SK-N-SH treated with all-trans-retinoic acid at 6 μM for 48 hours (cell line): ENCODE measurements around the gene SLC35F3.

Experiments used
- ATAC-seq: fragments of 200-7000 bp; cut with Tn5 transposase; 3 replicates; pipeline ENCODE4 v1.9.1; 2020; ENCODE audit warnings: mild to moderate bottlenecking, moderate library complexity
- ARNTL ChIP-seq: fragments of 450-650 bp; formaldehyde crosslinking; IDR thresholded peaks from 2 replicates; pipeline ENCODE4 v1.5.0; 2020; ENCODE audit warnings: low read depth, mild to moderate bottlenecking, moderate library complexity, borderline replicate concordance
- BACH2 ChIP-seq: fragments of 250-450 bp; sonication (Bioruptor Pico); IDR thresholded peaks from 2 replicates; pipeline ENCODE4 v1.9.0; 2021; ENCODE audit warnings: mild to moderate bottlenecking, borderline replicate concordance
- CSDC2 ChIP-seq: fragments of 250-450 bp; sonication (Bioruptor Pico); IDR thresholded peaks from 2 replicates; pipeline ENCODE4 v1.5.0; 2020; ENCODE audit warnings: mild to moderate bottlenecking, moderate library complexity
- ESRRG ChIP-seq: fragments of 250-450 bp; sonication (Bioruptor Pico); IDR thresholded peaks from 2 replicates; pipeline ENCODE4 v1.6.1; 2021; ENCODE audit warnings: mild to moderate bottlenecking
- GLIS3 ChIP-seq: fragments of 250-450 bp; sonication (Bioruptor Pico); IDR thresholded peaks from 2 replicates; pipeline ENCODE4 v1.5.0; 2020; ENCODE audit warnings: mild to moderate bottlenecking, moderate library complexity
- ISL1 ChIP-seq: fragments of 250-450 bp; sonication (Bioruptor Pico); IDR thresholded peaks from 2 replicates; pipeline ENCODE4 v2.1.2; 2022; ENCODE audit warnings: mild to moderate bottlenecking, moderate library complexity
- OSR1 ChIP-seq: fragments of 250-450 bp; sonication (Bioruptor Pico); IDR thresholded peaks from 2 replicates; pipeline ENCODE4 v1.8.0; 2022; ENCODE audit warnings: moderate library complexity, mild to moderate bottlenecking, inconsistent platforms
- PPARA ChIP-seq: fragments of 250-450 bp; sonication (Bioruptor Pico); IDR thresholded peaks from 2 replicates; pipeline ENCODE4 v1.5.0; 2020; ENCODE audit warnings: mild to moderate bottlenecking, borderline replicate concordance
- RARB ChIP-seq: fragments of 250-450 bp; sonication (Bioruptor Pico); IDR thresholded peaks from 2 replicates; pipeline ENCODE4 v1.8.0; 2021; ENCODE audit warnings: mild to moderate bottlenecking, moderate library complexity
- SNAI2 ChIP-seq: fragments of 250-450 bp; sonication (Bioruptor Pico); IDR thresholded peaks from 2 replicates; pipeline ENCODE4 v1.5.0; 2020; ENCODE audit warnings: mild to moderate bottlenecking, moderate library complexity
- TCF4 ChIP-seq: fragments of 250-450 bp; sonication (Bioruptor Pico); IDR thresholded peaks from 2 replicates; pipeline ENCODE4 v1.8.0; 2021; ENCODE audit warnings: mild to moderate bottlenecking, moderate library complexity, borderline replicate concordance
- TOX ChIP-seq: fragments of 250-450 bp; sonication (Bioruptor Pico); IDR thresholded peaks from 2 replicates; pipeline ENCODE4 v1.8.0; 2021; ENCODE audit warnings: mild to moderate bottlenecking, moderate library complexity, borderline replicate concordance
- ZC3H10 ChIP-seq: fragments of 250-450 bp; sonication (Bioruptor Pico); IDR thresholded peaks from 2 replicates; pipeline ENCODE4 v1.5.1; 2021; ENCODE audit warnings: mild to moderate bottlenecking, moderate library complexity
- ZFP3 ChIP-seq: fragments of 250-450 bp; sonication (Bioruptor Pico); IDR thresholded peaks from 2 replicates; pipeline ENCODE4 v1.5.0; 2020; ENCODE audit warnings: mild to moderate bottlenecking, moderate library complexity
- ZFP30 ChIP-seq: fragments of 450-650 bp; formaldehyde crosslinking; IDR thresholded peaks from 2 replicates; pipeline ENCODE4 v1.5.0; 2022; ENCODE audit warnings: mild to moderate bottlenecking, moderate library complexity
- ZNF565 ChIP-seq: fragments of 450-650 bp; formaldehyde crosslinking; conservative IDR thresholded peaks from 2 replicates; pipeline ENCODE4 v1.5.0; 2020; ENCODE audit warnings: low read depth, mild to moderate bottlenecking, moderate library complexity
- ZNF70 ChIP-seq: fragments of 450-650 bp; formaldehyde crosslinking; IDR thresholded peaks from 2 replicates; pipeline ENCODE4 v1.5.0; 2020; ENCODE audit warnings: mild to moderate bottlenecking, moderate library complexity
- ZNF8 ChIP-seq: fragments of 450-650 bp; formaldehyde crosslinking; IDR thresholded peaks from 2 replicates; pipeline ENCODE4 v1.5.0; 2020; ENCODE audit warnings: mild to moderate bottlenecking, moderate library complexity
- TF ChIP-seq, protein P1 (sequence below): fragments of 250-450 bp; sonication (Bioruptor Pico); IDR thresholded peaks from 2 replicates; pipeline ENCODE4 v1.5.1; 2020; ENCODE audit warnings: low read depth, mild to moderate bottlenecking, moderate library complexity
- TF ChIP-seq, protein P2 (sequence below): fragments of 250-450 bp; sonication (Bioruptor Pico); IDR thresholded peaks from 2 replicates; pipeline ENCODE4 v1.8.0; 2021; ENCODE audit warnings: low read depth, mild to moderate bottlenecking, moderate library complexity, borderline replicate concordance
- TF ChIP-seq, protein P3 (sequence below): fragments of 250-450 bp; sonication (Bioruptor Pico); IDR thresholded peaks from 2 replicates; pipeline ENCODE4 v1.5.0; 2020; ENCODE audit warnings: mild to moderate bottlenecking, moderate library complexity
- TF ChIP-seq, protein P4 (sequence below): fragments of 250-450 bp; sonication (Bioruptor Pico); IDR thresholded peaks from 2 replicates; pipeline ENCODE4 v1.5.1; 2021; ENCODE audit warnings: mild to moderate bottlenecking, moderate library complexity
- TF ChIP-seq, protein P5 (sequence below): fragments of 250-450 bp; sonication (Bioruptor Pico); IDR thresholded peaks from 2 replicates; pipeline ENCODE4 v1.8.0; 2020; ENCODE audit warnings: mild to moderate bottlenecking, moderate library complexity, borderline replicate concordance

Gene SLC35F3

GRCh38 chr1:234264832-234265231, 360.4 kb downstream of the SLC35F3 start:
- TF ChIP-seq ZNF70 (CRISPR knock-in tag) (no peak), TCF4 (CRISPR knock-in tag) (no peak), BACH2 (no peak), ZFP30 (CRISPR knock-in tag) (no peak), RARB (CRISPR knock-in tag) (no peak), ZC3H10 (CRISPR knock-in tag) (no peak), ZNF8 (CRISPR knock-in tag) (no peak), ESRRG (no peak), CSDC2 (no peak), TOX (CRISPR knock-in tag) (no peak), OSR1 (CRISPR knock-in tag) (no peak), GLIS3 (CRISPR knock-in tag) (no peak), ZNF565 (CRISPR knock-in tag) (no peak), SNAI2 (CRISPR knock-in tag) (no peak), ISL1 (no peak)
- TF ChIP-seq, protein P1, sequence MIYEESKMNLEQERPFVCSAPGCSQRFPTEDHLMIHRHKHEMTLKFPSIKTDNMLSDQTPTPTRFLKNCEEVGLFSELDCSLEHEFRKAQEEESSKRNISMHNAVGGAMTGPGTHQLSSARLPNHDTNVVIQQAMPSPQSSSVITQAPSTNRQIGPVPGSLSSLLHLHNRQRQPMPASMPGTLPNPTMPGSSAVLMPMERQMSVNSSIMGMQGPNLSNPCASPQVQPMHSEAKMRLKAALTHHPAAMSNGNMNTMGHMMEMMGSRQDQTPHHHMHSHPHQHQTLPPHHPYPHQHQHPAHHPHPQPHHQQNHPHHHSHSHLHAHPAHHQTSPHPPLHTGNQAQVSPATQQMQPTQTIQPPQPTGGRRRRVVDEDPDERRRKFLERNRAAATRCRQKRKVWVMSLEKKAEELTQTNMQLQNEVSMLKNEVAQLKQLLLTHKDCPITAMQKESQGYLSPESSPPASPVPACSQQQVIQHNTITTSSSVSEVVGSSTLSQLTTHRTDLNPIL (CRISPR knock-in tag) = no peak
- TF ChIP-seq, protein P2, sequence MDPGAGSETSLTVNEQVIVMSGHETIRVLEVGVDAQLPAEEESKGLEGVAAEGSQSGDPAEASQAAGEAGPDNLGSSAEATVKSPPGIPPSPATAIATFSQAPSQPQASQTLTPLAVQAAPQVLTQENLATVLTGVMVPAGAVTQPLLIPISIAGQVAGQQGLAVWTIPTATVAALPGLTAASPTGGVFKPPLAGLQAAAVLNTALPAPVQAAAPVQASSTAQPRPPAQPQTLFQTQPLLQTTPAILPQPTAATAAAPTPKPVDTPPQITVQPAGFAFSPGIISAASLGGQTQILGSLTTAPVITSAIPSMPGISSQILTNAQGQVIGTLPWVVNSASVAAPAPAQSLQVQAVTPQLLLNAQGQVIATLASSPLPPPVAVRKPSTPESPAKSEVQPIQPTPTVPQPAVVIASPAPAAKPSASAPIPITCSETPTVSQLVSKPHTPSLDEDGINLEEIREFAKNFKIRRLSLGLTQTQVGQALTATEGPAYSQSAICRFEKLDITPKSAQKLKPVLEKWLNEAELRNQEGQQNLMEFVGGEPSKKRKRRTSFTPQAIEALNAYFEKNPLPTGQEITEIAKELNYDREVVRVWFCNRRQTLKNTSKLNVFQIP (CRISPR knock-in tag) = no peak
- TF ChIP-seq, protein P3, sequence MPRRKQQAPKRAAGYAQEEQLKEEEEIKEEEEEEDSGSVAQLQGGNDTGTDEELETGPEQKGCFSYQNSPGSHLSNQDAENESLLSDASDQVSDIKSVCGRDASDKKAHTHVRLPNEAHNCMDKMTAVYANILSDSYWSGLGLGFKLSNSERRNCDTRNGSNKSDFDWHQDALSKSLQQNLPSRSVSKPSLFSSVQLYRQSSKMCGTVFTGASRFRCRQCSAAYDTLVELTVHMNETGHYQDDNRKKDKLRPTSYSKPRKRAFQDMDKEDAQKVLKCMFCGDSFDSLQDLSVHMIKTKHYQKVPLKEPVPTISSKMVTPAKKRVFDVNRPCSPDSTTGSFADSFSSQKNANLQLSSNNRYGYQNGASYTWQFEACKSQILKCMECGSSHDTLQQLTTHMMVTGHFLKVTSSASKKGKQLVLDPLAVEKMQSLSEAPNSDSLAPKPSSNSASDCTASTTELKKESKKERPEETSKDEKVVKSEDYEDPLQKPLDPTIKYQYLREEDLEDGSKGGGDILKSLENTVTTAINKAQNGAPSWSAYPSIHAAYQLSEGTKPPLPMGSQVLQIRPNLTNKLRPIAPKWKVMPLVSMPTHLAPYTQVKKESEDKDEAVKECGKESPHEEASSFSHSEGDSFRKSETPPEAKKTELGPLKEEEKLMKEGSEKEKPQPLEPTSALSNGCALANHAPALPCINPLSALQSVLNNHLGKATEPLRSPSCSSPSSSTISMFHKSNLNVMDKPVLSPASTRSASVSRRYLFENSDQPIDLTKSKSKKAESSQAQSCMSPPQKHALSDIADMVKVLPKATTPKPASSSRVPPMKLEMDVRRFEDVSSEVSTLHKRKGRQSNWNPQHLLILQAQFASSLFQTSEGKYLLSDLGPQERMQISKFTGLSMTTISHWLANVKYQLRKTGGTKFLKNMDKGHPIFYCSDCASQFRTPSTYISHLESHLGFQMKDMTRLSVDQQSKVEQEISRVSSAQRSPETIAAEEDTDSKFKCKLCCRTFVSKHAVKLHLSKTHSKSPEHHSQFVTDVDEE (CRISPR knock-in tag) = no peak
- TF ChIP-seq, protein P4, sequence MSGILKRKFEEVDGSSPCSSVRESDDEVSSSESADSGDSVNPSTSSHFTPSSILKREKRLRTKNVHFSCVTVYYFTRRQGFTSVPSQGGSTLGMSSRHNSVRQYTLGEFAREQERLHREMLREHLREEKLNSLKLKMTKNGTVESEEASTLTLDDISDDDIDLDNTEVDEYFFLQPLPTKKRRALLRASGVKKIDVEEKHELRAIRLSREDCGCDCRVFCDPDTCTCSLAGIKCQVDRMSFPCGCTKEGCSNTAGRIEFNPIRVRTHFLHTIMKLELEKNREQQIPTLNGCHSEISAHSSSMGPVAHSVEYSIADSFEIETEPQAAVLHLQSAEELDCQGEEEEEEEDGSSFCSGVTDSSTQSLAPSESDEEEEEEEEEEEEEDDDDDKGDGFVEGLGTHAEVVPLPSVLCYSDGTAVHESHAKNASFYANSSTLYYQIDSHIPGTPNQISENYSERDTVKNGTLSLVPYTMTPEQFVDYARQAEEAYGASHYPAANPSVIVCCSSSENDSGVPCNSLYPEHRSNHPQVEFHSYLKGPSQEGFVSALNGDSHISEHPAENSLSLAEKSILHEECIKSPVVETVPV (CRISPR knock-in tag) = no peak
- TF ChIP-seq, protein P5, sequence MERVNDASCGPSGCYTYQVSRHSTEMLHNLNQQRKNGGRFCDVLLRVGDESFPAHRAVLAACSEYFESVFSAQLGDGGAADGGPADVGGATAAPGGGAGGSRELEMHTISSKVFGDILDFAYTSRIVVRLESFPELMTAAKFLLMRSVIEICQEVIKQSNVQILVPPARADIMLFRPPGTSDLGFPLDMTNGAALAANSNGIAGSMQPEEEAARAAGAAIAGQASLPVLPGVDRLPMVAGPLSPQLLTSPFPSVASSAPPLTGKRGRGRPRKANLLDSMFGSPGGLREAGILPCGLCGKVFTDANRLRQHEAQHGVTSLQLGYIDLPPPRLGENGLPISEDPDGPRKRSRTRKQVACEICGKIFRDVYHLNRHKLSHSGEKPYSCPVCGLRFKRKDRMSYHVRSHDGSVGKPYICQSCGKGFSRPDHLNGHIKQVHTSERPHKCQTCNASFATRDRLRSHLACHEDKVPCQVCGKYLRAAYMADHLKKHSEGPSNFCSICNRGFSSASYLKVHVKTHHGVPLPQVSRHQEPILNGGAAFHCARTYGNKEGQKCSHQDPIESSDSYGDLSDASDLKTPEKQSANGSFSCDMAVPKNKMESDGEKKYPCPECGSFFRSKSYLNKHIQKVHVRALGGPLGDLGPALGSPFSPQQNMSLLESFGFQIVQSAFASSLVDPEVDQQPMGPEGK (CRISPR knock-in tag) = no peak
- ATAC-seq = no peak

DNA sequence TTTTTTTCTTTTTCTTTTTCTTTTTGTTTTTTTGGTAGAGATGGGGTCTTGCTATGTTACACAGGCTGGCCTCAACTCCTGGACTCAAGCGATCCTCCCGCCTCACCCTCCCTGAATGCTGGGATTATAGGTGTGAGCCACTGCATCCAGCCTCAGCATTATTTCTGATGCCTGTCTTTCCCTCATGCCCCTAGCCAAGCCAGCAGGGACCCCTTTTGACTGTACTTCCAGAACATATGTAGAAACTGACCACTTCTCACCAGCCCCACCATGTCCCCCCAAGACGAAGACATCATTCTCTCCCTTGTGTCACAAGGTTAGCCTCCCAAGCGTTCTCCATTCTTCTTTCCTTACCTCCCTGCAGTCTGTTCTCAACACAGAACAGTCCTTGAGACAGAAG, 360.8 kb downstream of the SLC35F3 start:
- no peak for ATAC-seq
- TF ChIP-seq ZFP30 (CRISPR knock-in tag) (no peak), ZC3H10 (CRISPR knock-in tag) (no peak), ZFP3 (CRISPR knock-in tag) (no peak), ZNF70 (CRISPR knock-in tag) (no peak), ESRRG (no peak), SNAI2 (CRISPR knock-in tag) (no peak), GLIS3 (CRISPR knock-in tag) (no peak), ARNTL (CRISPR knock-in tag) (no peak), RARB (CRISPR knock-in tag) (no peak), CSDC2 (no peak), BACH2 (no peak), ISL1 (no peak), PPARA (no peak), OSR1 (CRISPR knock-in tag) (no peak), TOX (CRISPR knock-in tag) (no peak)
- TF ChIP-seq, protein P5 (CRISPR knock-in tag) = no peak
- TF ChIP-seq, protein P3 (CRISPR knock-in tag) = no peak
